Hippocampal formation (tissue), 2 donors: ENCODE measurements around the gene PRKCZ.
"Not testable (repeated sequence)": the region's sequence is repeated elsewhere in the genome, so short reads cannot be mapped to it uniquely, and the experiment has no call there.

ENCODE experiments used
- DNase-seq, 2 donors: peaks; one replicate each; lab custom pipeline; 2025; lab: John Stamatoyannopoulos, UW

Gene PRKCZ

DNA sequence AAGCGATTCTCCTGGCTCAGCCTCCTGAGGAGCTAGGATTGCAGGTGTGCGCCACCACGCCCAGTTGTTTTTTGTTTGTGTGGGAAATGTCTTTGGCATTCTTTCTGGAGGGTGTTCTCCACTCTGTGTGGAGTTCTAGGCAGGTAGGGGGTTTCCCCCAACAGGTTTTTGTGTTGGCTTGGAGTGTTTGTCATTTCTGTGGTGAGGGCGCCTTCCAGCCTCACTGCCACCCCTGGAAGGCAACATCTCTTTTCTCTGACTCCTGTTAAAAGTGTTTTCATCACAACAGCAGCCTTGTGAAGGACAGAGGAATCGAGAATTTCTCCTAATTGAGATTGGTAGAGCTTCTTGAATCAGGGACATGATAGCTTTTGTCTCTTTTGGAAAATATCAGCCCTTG lies 69.7 kb downstream of the PRKCZ start:
- DNase-seq = no peak

DNA sequence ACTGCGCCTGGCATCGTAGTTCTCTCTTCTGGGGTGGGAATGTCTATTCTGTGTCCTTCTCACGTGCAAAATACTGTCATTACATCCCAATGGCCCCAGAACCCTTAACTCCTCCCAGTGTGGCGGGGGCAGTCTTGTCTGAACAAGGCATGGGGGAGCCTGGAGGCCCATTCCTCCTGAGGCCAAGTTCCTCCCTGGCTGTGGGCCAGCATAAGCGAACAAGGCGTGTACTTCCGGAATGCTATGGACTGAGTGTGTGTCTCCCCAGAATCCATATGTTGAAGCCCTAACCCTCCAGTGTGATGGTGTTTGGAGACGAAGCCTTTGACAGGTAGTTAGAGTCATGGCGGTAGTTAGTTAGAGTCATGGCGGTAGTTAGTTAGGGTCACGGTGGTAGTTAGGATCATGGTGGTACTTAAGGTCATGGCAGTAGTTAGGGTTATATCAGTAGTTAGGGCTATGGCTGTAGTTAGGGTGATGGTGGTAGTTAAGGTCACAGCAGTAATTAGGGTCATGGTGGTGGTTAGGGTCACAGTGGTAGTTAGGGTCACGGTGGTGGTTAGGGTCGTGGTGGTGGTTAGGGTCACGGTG lies 71.0 kb downstream of the PRKCZ start:
- DNase-seq = no peak

DNA sequence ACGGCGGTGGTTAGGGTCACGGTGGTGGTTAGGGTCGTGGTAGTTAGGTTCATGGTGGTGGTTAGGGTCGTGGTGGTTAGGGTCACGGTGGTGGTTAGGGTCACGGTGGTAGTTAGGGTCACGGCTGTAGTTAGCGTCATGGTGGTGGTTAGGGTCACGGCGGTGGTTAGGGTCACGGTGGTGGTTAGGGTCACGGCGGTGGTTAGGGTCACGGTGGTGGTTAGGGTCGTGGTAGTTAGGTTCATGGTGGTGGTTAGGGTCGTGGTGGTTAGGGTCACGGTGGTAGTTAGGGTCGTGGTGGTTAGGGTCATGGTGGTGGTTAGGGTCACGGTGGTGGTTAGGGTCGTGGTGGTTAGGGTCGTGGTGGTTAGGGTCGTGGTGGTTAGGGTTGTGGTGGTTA lies 71.6 kb downstream of the PRKCZ start:
- DNase-seq = not testable (repeated sequence)

DNA sequence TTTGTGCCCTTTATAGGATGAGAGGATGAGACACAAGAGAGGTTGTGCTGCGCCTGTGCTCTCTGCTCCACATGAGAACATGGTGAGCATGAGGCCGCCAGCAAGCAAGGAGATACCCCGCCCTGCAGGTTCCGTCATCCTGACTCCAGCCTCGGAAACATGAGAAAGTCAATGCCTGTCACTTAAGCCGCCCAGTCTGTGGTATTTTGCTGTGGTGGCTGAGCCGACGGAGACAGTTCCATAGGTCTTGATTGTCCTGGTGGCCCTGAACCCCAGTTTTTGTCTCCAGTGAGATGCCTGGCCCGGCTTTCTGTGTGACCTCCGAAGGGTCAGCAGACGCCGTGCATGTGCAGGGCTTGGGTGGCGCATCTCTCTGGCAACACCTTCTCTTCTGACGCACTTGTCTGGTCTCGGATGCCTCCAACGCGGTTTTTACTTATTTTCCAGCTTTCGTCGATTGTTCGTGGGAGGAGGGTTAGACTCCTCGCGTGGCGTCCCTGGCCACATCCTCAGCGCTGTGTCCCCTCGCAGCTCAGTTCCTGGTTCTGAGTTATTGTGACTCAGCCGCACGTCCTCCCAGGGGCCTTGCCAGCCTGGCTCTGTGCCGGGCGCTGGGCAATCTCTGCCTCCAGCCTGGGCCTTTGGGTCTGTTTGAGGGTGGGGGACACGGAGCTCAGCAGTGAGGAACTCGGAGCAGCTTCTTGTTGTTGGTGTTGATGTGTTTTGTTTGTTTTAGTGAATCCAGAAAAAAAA lies 74.4 kb downstream of the PRKCZ start:
- DNase-seq = peak in 1 of 2 donors; percentile 6

DNA sequence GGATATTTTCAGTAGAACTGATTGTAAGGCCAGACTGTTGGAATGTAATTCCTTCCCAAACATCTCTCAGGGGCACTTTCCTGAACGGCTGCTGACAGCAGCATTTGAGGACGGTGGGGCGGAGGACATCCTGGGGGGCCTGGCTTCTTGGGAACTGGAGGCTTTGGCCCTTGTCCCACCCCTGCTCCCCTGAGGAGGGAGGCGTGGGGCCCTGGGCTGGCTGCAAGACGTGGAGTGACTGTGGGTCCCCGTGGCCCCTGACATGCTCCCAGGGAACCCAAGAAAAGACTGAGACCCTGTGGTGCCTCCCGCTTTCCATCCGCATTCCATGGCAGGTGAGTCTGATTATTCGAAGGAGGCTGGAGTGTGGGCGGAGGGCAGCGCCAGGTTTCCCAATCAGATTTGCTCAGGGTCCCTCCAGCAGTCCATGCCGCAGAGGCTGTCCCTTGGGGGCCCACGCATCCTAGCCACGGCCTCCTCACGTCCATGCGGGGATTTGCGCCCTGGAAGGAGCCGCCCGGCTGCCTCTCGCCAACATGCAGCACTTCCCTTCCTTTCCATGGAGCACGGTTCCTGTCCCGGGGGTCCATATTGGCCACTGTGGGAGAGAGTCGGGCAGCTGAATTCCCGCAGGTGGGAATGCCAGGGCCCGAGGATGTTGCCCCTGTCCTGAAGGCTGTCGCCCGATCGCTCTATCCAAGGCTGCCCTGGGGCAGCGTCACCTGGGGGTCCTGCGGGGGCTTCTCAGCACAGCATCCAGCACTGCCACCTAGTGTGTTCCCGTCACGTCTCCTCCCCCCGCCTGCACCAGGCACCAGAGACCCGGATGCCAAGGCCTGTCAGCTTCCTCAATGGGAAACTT lies 75.4 kb downstream of the PRKCZ start:
- DNase-seq = peak in 1 of 2 donors; percentile 11

DNA sequence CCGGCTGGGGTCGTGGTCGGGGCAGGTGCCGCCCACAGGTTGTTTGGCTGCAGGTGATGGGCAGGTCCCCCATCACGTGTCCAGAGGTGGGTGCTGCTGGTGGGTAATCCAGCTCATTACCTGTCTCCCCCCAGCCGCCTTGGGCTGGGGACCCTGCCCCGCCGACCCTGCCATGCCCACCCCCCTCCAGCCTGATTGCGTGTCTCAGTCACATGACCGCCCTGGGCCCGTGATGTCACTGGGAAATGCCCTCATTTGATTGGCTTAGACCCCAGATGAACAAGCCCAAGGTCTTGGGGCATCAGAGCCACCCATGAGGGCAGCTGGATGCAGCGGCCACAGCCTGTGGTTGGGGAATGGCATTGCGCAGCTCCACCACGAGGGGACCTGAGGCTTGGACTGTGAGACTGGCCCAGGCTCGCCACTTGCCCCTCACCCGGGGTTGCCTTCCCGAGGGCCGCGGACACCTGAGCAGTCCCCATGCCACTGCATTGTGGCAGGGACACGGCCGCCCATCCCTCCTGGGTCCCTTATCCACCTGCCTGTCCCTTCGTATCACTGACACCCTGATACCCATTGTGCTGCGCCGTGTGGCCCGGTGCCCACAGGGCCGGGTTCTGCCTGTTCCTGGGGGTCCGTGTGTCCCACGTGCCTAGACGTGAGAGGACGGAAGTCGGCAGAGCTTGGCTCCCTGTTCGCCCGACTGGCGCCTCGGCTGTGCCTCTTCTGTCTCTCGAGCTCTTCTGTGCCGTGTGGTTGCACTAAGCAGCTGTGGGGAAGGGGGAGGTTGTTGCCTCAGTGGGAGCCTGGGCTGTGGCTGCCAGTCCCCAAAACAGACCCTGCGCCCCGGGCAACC lies 76.3 kb downstream of the PRKCZ start:
- DNase-seq = no peak

DNA sequence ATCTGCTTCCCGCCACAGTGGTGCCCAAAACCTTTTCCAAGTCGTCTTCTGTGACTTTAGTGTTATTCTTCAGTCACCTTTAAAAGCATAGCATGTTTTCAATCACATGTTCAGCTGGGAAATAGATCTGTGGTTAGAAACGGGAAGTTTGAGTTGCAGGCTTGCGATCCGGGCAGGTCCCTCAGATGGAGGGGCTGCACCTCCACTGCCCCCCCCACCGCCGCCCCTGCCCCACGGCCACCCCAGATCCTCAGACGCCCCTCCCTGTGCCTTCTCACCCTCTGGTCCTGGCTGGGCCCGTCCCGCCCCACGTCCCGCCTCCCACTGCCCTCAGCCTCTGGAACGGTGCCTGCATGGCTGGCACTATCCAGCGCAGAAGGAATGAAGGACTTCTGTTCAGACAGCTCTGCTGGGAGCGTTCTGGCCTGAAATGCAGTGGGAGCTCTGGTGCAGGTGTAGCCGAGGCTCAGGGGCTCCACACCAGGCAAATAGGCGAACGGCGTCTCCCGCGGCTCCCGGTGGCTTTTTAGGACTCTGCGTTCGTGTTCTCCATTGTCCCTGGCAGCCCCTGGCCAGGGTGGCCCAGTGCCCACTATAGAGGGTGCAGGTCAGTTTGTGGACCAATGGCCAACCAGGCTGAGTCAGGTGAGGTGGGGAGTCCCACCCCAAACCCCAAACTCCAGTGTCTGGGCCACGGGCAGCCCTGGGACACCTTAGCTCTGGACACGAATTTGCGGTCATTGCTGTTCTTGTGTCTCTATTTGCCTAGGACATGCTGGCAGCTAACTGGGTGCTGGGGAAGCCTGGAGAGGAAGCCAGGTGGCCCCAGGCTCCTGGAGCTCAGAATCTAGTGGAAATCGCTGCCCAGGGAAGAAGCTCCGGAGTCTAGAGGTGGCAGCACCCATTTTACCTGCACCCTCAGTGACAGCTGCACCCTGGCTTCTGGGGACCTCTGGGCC lies 77.3 kb downstream of the PRKCZ start:
- DNase-seq = peak; percentile 31 to 62

DNA sequence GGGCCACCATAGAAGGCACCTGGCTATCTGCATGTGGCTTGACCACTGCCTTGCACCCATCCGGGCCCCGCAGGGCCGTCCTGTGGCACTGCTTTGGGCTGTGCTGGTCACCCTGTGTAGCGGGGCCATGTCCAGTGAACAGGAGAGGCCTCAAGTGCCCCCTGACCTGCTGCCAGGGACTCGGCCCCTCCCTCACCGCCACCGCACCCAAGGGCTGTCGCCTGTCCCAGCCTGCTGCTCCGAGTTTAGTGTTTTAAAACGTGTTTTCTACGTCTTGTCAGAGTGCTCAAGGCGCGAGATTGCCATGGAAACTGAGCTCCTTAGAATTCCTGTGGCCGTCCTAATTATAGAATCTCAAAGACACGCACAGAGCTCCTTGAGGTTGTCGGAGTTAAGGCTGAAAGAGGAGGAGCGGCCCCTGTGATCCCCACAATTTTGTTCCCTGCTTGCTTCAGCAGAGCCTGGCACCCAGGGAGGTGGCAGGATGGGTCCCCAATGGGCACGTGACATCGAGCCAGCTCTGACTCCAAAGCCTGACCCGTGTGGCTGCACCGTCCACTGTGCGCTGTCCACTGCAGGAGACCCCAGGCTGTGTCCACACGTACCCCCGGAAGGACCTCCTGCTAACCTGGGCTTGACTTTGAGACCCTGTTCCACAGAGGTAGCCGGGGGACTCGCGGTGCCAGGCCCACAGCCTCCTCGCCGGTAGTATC lies 78.1 kb downstream of the PRKCZ start:
- DNase-seq = peak in 1 of 2 donors; percentile 35

DNA sequence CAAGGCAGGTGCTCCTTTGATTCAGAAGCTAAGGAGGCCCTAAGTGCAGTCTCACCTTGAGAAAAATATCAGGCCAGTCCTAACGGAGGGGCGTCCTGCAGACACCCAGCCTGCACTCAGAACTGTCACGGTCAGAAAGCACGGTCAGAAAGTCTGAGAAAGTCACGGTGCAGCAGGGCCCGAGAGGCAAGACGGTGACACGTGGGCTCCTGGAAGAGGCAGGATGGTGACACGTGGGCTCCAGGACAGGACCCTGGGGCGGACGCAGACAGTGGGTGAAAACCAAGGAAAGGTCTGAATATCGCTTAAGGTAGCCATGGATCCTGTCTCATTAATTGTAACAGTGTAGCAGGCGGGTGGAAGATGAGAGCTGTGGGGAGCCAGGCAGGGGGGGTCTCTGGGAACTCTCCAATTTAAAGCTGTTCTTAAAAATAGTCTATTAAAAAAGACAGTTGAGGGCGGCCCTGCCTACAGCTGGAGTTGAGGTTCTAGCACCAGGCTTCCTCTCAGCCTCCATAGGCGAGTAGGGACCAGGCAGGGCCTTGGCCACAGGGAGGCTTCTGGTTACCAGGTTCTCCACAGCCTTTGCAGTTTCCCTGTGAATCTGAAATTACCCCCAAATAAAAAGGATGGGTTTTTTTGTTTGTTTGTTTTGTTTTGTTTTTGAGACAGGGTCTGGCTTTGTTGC lies 79.2 kb downstream of the PRKCZ start:
- DNase-seq = no peak

DNA sequence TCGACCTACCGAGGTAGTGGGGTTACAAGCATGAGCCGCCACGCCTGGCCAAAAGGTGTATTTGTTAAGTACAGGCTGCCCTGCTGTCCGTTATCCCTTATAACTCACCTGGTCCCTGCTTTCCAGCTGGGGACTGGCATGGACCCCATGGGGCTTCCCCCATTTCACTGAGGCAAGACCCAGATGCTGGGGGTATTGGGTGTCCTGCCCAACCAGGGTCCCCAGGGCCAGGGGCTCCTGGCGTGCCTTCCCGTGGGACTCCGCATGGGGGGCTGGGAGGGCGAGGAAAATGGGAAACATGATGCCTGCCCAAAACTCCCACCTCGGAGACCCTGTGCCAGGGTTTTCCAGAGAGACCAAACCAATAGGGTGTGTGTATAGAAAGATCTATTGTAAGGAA lies 79.9 kb downstream of the PRKCZ start:
- DNase-seq = no peak

DNA sequence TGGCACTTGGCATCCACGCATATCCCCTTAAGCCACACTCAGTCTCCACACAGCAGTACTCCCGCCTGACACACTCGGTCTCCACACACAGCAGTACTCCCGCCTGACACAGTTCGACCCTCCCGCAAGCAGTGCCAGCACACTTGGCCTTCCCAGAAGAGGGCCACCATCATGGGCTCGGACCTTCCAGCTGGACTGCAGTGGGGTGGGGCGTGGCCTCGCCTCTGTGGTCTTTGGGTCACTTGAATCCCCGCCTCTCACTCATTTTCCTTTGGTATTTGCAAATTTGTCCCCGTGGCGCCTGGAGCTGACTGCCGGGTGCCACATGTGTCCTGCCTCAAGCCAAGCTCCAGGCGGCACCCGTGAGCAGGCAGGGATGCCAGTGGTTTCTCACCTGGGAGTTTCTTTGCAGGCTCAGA lies 80.7 kb downstream of the PRKCZ start:
- no peak for DNase-seq

DNA sequence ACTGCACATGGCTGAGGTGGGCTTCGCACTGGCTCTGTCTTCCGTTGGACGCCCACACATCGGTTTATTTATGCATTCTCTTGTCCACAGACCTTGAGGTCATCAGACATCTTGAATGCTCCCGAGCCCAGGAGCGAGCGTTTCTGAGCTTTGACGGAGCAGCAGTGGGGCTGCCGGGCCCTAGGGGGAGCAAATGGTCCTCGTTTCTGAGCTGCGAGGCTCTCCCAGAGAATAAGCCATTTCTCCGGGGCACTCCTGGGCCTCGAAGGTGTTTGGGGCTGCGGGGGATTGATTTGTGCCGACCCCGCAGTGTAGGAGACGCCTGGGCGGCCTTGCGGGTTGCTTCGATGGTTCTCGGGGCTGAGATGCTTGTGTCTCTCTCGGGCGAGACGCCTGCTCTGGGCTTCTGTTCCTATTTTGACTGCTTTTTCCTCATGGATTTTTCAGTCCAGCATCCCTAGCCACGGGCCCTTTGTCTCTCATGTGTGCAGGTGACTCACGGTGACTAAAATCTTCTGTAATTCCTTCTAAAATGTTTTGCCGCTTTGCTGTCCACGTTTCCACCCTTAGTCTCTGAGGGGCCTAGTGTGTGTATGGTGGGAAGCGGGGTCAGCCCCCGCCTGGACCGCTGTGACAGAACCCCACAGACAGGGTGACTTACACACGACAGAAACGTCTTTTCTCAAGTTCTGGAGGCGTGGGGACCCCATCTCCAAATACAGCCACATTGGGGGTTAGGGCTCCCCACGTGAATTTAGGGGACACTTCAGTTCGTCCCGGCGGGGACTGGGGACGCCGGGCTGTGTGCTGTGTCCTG lies 82.2 kb downstream of the PRKCZ start:
- peak in 1 of 2 donors; percentile 29 for DNase-seq

DNA sequence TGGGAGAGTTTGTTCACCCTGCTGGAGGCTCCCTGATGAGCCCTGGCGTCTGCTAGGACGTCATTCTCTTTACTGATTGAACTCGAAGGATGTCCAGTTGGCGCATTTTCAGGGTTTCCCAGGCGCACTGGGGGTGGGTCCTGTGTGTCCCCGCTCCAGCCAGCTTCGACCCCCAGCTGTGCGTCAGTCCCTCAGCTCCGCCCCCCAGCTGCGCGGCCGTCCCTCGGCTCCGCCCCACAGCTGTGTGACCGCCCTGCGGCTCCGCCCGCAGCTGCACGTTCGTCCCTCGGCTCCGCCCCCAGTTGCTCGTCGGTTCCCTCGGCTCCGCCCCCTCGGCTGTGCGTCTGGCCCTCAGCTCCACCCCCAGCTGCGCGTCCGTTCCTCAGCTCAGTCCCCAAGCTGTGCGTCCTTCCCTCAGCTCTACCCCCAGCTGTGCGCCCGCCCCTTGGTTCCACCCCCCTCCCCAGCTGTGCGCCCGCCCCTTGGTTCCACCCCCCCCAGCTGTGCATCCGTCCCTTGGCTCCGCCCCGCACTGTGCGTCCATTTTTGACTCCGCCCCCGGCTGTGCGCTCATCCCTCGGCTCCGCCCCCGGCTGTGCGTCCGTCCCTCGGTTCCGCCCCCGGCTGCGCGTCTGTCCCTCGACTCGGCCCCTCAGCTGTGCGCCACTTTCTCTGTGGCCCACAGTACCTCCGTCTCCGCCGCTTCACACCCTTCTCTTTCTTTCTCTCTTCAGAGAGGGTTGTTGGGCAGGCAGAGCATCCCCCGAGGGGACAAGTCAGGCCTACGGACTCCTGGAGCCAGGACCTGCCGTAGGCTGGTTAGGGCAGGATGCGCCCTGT lies 83.0 kb downstream of the PRKCZ start:
- DNase-seq = peak; percentile 93 to 97

DNA sequence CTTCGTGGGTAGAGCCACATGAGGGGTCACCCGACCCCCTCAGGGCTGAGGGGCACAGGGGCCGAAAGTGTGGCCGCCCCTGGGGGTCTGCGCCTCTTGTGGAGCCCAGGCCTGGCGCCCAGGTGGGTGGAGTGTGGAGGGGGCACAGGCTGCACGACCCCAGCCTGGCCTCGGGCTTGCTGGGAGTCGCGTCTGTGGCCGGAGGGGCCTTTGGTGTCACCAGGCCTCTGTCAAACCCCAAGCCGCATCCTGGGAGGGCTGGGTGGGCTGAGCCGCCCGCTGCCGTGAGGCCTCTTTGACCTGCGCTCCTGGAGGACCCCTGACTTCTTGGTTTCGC lies 83.6 kb downstream of the PRKCZ start:
- no peak for DNase-seq

DNA sequence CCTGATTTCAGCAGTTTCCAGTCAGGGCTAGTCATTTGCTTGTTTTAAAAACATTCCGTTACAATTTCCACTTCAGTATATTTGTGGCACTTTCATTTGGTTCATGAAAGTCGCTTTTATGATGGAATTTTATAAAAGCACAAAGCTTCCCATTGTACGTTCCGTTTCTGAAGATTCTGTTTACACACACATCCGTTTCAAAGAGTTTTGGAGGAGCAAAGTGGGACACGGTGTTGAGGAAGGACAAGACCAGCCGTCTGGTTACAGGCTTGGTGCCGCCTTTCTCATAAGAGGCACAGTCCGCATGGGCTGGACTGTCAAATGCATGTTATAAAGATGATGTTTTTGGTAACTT lies 84.0 kb downstream of the PRKCZ start:
- peak in 1 of 2 donors; percentile 37 for DNase-seq

DNA sequence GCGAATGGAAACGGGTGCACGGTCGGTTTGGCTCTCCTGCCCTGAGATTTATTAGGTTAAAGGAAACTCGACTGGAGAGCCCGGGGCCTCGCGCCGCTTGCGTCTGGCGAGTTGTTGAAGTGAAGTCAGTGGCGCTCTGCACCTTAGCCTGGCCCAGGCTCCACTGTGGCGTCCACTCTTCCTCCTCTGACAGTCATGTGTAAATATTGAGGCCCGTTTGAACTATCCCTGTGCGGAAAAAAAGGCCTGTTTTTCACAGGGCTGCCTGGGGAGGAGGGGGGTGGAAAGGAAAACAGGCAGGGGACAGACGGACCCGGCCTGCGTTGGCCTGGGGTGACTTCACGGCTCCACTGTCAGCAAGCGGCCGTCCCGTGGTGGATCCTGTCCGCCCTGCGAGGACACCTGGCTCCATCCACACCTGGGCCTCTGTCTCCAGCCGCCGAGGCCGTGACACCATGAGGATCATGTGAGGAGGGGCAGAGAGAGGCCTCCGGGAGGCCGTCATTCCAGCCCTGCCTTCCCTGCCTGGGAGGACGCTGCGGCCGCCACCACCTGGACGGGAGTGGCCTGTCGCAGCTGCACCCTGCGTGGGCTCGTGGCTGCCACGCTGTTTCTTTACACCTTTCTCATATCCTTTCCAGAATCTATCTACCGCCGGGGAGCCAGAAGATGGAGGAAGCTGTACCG lies 84.6 kb downstream of the PRKCZ start:
- no peak for DNase-seq

DNA sequence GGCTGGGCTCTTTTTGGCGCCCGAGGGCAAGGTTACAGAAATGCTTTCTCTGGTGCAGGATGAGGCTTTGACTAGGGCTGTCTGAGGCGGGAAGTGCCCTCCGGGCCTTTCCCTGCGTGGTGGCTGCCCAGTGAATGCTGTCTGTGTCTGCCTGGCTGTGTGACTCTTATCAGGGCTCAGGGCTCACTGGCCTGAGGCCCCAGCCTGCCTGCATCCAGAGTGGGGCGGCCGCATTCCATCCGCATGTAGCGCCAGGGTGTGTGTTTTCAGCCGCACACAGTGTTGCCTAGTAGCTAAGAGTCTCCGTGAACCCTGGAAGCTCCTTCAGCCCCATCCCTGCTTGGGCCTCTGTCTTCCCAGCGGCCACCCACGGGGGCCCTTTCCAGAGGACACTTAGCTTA lies 85.2 kb downstream of the PRKCZ start:
- DNase-seq = no peak
